ENCODE measurements around the gene STARD6.

DNA sequence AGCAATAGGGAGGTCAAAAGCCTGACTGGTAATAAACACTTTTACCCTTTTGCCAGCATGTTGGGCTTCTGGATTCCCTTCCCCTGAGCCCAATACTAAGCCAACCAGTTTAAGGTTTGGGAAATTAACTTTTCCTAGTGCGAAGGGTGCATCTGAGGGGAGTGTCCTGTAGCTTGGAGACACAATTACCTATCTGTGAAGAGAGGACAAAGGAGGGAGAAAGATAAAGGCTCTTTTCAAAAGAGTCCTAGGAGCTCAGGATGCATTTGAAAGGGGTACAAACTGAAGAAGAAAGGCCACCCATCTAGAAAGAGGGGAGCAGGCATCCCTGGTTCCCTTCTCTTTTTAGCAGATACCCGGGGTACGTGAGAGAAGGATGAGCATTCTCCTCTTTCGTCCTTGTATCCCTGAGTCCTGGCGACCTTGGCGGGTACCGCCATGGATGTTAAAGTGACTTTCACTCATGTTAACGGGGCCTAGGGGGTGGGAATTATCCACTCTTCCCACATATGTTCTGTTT, 25.1 kb upstream of the STARD6 start:
- no peak for TF ChIP-seq POLR2A (IDR thresholded peaks at IDR 0.05)
- TF ChIP-seq, protein P1, sequence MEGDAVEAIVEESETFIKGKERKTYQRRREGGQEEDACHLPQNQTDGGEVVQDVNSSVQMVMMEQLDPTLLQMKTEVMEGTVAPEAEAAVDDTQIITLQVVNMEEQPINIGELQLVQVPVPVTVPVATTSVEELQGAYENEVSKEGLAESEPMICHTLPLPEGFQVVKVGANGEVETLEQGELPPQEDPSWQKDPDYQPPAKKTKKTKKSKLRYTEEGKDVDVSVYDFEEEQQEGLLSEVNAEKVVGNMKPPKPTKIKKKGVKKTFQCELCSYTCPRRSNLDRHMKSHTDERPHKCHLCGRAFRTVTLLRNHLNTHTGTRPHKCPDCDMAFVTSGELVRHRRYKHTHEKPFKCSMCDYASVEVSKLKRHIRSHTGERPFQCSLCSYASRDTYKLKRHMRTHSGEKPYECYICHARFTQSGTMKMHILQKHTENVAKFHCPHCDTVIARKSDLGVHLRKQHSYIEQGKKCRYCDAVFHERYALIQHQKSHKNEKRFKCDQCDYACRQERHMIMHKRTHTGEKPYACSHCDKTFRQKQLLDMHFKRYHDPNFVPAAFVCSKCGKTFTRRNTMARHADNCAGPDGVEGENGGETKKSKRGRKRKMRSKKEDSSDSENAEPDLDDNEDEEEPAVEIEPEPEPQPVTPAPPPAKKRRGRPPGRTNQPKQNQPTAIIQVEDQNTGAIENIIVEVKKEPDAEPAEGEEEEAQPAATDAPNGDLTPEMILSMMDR (IDR thresholded peaks at IDR 0.05) = no peak

All from vagina (tissue), 2 donors.